HG03457 (cell line): ENCODE results near the gene PDE4D.

Source experiments
- ATAC-seq: cut with Tn5 transposase; IDR thresholded peaks from one replicate; pipeline ENCODE4 v1.9.1; 2021; ENCODE audit warnings: moderate number of reproducible peaks; ENCODE audit not compliant: unreplicated experiment

The PDE4D gene

DNA sequence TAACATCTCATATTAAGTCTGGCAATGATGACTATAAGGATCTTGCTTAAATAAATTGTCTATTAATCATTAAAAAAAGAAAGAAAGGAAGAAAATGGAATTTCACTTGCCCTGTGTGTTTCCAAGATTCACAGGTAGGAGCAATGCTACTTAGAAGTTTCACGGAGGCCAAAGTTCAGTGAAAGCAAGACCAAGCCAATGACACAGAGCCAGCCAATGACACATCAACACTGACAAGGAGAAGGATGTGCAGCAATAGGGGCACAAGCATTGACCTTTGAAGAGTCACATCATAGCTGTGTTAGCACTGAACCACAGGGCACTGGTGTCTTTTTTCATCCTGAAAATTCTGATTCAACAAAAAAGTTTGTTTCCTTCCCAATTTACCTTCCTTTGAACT, 364.3 kb downstream of the PDE4D start:
- no peak for ATAC-seq

DNA sequence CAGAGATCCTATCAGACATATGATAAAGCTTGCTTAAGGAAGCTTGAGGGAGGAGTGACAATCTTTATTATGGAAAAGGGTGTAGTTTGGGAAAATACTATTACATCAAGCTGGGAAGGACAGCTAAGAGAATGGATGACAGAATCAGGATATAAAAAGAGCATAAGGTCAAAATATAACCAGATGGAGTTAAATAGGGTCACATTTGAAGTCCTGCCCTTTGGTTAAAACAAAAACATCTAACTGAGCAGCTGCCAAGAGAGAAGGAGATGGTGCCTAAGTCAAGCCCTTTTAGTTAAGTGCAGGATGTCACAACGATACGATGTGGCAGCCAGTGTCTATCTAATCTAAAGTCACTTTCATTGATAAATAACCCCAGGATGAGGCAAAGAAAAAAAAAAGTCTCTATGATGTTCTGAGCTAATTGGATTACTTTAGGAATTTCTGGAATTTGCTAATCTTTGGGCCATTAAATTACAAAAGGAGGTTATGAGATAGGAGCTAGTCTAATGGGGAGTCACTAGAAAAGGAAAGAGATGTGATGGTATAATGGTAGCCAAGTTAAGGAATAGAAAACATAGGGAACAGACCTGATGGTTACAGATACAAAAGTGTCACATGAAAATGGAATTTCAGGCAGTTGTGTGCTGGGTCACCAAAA, 365.2 kb downstream of the PDE4D start:
- ATAC-seq, result no peak

DNA sequence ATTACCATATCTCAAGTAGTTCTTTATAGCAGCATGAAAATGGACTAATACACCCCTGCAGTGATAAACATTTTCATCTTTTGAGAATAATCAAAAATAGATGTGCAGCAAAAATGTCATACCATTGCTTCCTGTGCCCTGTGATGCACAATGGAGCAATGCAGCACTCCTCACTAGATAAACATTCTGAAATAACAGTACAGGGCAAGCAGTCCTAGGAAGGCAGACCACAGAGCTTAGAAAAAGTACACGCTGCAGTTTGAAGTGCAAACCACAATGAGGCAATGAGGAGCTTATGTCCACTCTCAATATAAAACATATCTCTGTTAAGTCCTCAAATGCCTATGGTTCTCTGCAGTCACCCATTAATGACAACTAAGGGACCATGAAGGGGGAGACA, 367.6 kb downstream of the PDE4D start:
- no peak for ATAC-seq

DNA sequence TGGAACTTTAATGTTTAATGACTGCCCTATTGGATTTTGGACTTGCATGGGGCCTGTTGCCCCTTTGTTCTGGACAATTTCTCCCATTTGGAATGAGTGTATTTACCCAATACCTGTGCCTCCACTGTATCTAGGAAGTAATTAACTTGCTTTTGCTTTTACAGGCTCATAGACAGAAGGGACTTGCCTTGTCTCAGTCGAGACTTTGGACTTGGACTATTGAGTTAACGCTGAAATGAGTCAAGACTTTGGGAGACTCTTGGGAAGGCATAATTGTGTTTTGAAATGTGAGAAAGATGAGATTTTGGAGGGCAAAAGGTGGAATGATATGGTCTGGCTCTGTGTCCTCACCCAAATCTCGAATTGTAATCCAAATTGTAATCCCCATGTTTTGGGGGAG, 368.2 kb downstream of the PDE4D start:
- ATAC-seq, result no peak

DNA sequence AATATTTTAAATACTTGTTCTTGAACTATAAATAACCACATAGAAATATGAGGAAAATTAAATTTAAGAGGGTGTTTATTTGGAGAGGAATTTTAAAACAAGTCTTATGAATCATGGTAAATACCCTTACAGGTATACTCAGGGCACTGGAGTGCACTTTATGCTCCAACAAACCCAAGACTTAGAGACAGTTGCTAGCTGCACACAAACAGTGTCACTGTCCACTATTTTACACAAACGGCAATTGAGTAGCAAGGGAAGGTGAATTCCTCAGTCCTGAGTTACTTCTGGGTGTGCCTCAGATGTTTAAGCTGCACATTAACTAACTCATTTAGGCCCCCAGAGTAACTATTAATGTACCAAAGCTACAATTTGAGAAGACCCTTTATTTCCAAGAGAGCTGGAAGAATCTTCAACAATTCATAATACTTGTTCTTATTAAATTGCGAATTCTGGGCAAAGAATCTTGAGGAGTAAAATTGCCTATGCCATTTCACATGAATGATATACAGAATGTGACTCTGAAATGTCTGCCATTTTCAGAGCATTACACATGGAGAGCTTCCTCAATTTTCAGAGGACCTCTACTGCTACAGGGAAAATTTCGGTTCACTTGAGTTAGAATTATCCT, 371.2 kb downstream of the PDE4D start:
- no peak for ATAC-seq

DNA sequence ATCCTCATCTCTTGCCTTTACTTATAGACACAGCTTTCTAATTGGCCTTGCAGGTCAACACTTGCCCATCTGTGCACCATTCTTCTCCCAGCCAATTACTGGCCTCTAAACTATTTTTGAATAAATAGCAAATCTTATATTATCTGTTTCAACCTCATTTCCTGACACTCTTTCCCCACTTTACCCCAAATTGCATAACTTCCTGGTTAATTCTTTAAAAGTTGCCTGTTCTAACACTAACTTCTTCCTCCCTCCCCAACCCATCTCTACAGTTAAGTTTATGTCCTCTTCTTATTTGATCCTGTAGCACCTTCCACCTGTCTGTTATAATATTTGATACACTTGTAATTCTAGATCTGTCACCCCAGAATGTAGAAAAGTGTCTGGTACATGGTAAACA, 372.1 kb downstream of the PDE4D start:
- ATAC-seq, result no peak

DNA sequence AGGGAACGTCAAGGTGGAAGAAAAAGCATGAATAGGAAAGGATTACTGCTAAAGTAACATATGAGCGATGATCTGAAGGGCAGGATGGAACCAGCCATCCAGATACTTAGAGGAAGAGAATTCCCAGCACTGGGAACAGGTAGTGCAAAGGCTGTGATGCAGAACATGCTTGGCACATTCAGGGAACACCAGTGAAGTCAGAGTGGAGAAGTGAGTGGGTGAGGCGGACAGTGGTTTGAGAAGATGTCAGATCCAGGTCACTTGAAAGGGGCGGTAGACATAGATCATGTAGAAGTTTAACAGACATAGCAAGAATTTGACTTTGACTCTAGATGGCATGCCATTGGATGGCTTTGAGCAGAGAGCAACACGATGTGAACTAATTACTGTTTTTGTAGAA, 374.2 kb downstream of the PDE4D start:
- no peak for ATAC-seq

DNA sequence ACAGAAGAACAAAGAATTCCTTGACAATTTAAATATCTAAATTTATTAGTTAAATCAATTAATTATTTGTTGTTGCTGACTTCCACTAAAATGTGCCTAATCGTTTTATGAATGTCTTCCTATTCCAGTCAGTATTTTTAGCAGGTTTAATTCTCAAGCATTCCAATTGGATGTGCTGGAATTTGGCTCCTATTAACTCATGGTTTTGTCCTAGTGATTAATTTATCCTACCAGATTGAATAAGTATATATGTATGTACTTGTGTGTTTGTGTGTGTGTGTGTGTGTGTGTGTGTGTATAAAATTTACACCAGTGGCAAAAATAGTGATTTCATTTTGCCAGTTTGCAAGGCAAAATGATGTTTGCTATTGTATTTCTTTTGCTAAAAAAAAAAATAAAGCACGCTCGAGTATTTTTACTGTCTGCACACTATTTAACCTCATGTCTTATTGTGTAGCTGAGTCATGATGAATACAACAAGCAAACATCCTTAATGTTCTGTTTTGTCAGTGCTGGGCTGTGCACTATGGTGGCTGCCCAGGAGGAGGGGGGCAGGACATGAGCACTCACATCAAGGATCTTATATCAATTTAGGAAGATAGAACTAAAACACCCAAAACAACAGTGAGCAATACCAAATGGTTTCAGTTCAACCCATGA, 375.5 kb downstream of the PDE4D start:
- no peak for ATAC-seq

DNA sequence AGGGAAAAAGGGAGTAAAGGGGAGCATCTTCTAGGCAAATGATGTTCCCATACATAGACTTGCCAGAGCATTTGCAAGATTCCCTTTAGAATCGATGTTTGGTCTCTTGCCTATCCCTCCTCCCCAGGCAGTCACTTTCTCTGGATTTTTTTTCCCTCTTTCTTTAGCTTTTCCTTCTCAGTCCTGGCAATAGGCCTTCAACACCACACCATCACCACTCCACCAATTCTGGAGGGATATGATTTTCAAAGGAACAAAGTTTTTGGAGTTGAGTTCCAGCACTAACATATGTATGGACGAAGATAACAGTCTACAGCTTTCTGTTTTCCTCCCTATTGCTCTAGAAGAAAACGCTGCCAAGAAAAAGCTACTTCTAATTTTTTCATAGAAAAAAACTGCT, 377.4 kb downstream of the PDE4D start:
- no peak for ATAC-seq

DNA sequence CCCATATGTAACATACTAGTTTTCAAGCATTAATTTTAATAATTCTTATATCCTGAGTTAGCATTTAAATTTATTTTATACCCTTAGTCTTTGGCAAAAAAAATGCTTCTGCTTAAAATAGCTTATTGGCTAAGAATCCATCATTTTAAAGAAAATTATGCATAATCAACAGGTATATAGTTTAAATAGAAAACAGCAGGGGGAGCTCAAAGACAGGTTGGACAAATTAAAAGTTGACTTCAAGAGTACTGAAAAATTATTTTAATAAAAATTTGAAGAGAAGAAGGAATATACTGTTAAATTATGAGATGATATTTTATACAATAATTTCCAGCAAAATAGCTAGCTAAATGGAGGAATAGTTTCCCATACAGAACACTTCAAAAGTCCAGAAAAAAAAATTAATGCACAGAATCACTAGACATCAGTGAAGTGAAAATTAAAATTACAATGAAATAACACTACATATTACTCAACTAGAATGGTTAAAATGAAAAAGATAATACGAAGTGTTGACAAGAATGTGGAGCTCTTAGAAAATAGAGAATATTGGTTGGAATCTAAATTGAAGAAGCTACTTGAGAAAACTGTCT, 387.1 kb downstream of the PDE4D start:
- ATAC-seq, result no peak

DNA sequence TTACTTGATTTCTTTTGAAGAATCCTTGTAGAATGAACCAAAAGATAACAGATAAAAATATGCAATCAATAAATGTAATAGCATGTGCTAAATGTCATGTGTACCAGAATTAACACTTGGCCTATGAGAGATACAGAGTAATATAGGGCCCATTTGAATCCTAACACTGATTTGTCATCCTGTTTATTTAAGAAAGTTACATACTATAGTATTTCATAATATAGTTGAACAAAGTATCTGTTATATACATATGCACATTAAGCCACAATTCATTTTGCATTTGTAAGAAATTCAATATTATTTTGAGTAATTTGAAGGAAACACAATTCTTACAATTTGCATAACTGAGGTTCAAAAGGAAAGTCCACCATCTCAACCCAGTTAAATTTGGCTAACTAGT, 389.5 kb downstream of the PDE4D start:
- no peak for ATAC-seq

DNA sequence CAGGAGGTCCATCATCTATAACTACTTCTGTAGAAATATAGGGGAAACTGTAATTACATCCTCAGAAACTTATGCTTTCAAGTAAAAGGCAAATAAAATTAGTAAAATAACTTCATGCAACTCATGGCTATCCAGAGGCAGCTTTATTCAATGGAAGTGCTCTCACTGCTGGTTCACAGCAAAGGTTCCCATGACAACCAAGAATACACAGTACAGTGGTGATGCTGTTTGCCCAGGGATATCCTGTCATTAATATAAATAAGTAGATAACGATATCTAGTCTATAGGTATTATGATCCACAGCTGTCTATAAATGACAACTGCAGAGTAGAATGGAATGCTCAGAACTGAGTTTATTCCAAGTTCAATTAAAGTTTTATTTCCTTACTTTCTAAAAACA, 390.3 kb downstream of the PDE4D start:
- no peak for ATAC-seq

DNA sequence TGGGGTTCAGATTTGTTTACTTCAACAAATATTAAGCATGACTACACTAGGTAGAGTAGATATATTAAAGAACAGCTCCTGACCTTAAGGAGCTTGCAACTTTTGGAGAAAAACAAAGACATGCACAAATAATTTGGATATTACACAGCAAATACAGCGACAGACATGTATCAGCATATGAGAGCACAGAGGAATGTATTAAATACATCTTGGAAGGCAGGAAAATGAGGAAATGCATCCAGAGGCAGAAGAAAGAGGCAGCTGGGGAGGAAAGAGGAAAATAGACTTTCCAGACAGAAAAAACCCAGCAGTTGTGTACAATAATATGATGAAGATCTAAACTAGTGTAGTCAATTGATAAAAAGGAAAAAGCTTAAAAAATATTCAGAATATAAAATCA, 392.2 kb downstream of the PDE4D start:
- no peak for ATAC-seq

DNA sequence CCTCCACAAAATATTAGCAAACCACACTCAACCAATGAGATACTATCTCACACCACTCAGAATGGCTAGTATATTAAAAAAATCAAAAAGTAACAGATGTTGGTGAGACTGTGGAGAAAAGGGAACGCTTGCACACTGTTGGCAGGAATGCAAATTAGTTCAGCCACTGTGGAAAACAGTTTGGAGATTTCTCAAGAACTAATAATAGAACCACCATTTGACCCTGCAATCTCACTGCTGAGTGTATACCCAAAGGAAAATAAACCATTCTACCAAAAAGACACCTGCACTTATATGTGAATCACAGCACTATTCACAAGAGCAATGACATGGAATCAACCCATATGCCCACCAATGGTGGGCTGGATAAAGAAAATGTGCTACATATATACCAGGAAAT, 393.5 kb downstream of the PDE4D start:
- no peak for ATAC-seq

DNA sequence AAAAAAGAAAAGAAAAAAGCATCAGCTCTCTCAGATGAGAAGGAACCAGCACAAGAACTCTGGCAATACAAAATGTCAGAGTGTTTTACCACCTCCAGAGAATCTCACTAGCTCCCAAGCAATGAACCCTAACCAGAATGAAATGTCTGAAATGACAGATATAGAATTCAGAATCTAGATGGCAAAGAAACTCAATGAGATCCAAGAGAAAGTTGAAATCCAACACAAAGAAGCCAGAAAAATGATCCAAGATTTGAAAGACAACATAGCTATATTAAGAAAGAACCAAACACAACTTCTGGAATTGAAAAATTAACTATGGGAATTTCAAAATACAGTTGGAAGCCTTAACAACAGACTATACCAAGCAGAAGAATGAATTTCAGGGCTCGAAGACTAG, 396.3 kb downstream of the PDE4D start:
- ATAC-seq, result no peak

DNA sequence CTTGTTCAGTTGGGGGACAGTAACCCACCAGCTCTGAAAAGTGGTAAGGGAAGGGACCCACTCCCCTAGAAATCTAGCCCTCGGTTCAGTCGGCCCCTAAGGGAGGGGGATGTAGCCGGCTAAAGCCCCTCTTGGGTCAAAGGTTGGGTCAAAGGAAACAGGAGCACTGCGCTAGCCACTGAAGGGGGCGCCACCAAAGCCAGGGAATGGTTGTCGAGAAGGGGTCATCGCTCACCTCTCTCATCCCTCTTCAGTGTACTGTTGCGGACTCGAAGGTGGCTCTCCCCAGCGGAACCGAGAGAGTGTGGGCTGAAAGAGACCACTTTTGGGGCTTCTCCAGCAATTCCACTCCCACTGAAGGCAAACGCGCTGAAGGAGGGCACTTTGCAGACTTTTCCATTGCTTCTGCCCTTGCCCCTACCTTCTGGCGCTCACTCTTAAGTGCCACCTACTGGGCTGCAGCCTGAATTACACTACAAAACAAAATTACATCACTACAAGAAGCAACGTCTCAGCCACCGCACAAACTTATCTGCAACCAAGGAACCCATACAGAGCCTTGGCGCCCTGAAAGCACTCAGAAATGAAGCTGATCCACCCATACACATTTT, 396.9 kb downstream of the PDE4D start:
- ATAC-seq, result no peak

DNA sequence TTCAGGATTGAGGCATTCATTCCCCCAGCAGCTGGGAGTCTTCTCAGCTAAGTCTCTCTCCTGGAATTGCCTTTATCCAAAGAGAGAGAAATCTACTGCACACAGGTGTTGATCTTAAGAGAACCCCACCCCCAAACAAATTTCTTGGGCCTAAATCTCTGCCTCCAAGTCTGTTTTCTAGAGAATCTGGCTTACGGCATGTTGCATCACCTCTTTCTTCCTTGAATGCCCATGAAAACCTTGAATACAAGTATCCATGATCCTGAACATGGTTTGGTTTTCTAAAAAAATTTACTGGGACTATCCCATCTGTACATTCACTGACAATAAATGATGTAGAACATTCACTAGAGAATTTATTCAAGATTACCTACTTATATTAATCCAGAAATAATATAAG, 401.6 kb downstream of the PDE4D start:
- ATAC-seq, result no peak

DNA sequence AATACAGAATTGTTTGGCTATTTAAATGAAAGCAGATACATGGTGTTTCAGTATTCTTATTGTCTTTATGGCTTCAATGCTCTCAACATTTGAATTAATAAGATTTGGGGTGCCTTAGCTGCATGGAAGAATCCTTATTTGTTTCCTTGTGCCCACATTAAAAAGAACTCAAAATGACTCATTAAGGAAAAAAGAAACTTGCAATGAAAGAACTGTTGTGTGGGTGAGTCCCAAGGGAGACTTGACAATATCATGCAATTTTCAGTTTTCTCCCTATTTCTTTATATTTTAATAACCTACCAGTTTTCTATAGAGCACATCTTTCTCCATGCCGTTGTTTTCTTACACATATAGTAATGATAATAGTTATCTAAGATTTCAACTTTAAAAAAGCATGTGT, 404.0 kb downstream of the PDE4D start:
- no peak for ATAC-seq

DNA sequence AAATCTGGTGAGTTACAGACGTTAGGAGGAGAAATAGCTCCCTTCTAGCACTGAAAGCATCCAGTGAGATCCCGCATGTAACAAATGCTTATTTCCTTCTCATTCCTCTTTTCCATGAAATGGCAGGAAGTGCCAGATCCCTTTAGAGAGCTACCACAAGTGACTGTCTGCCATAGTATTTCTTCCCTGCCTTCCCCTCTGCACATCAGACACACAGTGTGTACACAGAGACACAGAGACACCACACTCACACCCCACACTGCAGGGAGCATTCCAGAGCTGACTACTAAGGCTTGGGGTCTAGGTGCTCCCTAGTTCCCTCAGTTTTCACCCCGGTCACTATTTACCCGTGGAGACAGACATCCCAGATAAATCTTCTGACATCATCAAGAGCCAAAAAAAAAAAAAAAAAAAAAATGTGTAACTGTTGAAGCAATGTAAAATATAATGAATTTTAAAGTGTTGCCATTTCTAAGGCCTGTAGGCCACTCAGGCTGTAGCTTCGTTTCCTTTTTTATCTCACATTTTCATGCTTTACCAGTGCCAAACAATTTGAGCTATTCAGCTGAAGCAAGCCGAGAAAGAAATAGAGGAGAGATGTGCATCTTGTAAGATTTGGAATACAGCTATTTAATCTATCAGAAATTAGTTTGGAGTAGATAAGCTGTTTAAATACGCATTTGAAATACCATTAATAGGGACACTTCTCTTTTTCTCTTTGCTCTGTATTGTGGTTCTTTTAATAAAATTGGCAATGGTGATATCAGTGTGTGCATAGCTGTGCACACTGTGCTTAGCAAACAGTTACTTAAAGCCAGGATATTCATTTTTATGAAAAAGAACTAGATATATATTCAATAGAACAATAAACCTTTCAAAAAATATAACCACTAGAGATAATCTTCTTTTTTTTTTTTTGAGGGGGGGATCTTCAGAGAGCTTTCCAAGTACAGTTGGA, 405.5 kb downstream of the PDE4D start:
- no peak for ATAC-seq

DNA sequence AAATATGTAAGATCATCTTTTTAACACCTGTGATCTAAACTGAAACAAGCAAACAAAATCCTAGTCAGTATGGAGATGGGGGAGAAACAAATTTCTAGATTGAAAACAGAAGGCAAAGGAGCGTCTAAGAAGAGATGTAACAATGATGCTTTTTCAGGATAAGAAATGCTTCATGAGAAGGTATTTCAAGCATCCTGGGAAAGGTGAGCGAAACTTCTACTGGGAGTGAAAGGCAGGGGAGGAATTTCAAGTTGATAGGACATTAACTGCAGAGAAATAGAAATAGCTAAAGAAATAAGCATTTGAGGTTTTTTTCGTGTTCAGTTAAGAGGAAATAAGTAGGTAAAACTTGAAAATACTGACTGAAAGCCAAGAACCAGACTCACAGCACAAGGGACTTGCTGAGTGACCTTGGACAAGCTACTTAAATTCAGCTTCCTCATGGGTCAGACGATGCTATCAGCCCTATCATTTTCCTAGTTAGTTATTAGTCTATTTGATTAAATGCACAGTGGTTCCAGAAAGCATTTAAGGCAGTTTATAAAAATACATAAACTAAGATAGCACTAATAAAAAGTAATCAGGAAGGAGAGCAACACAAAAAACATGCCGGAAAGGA, 406.3 kb downstream of the PDE4D start:
- ATAC-seq, result no peak
